ENCODE results near the gene COX6A1. TPM values are rescaled to one million over a fixed set of nuclear protein-coding genes. Genes with fewer than 3 reads are reported as not detected.

COX6A1 gene
- total and polyA plus RNA-seq, 2 of the 13 experiments (the other 11 are each of a cell fraction or from before 2014, with no cell fraction given), result 542 to 673 TPM

DNA sequence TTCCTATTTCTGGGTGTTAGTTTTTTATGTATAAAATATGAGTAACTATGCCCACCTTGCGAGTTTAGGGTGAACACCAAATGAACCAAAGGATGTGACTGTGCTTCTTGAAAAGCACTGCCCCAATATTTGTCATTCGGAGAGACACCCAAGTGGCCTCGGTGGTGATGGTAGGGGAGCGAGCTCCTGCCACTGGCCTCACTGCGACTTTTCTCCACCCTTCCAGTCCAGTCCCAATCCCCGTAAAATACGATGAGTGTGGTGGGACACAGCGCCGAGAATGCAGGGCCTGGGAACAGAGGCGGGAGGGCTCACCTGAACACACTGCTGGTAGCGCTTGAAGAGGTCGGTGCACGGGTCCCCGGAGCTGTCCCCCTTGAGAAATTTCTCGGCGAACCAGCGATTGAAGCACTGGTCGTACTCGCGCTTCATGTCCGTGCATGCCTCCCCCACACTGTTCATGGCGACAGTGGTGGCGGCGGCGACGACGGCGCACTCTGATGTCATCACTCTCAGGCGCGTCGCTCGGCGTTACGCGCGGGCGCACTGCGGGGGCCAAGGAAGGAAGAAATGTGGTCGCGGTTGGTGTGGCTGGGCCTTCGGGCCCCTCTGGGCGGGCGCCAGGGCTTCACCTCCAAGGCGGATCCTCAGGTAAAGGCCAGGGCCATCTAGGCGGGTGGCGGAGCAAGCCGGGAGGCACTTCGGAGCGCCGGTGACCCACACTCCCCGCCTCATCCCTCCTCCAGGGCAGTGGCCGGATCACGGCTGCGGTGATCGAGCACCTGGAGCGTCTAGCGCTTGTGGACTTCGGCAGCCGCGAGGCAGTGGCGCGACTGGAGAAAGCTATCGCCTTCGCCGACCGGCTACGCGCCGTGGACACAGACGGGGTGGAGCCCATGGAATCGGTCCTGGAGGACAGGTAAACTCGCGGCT lies 8.3 kb downstream of the COX6A1 start, which contains the start of the genes GATC and TRIAP1 (continued):
- peak; percentile 83 for TF ChIP-seq SKIL (CRISPR knock-in tag; IDR thresholded peaks at IDR 0.05; ENCODE audit: borderline replicate concordance)
- TF ChIP-seq, protein P1, sequence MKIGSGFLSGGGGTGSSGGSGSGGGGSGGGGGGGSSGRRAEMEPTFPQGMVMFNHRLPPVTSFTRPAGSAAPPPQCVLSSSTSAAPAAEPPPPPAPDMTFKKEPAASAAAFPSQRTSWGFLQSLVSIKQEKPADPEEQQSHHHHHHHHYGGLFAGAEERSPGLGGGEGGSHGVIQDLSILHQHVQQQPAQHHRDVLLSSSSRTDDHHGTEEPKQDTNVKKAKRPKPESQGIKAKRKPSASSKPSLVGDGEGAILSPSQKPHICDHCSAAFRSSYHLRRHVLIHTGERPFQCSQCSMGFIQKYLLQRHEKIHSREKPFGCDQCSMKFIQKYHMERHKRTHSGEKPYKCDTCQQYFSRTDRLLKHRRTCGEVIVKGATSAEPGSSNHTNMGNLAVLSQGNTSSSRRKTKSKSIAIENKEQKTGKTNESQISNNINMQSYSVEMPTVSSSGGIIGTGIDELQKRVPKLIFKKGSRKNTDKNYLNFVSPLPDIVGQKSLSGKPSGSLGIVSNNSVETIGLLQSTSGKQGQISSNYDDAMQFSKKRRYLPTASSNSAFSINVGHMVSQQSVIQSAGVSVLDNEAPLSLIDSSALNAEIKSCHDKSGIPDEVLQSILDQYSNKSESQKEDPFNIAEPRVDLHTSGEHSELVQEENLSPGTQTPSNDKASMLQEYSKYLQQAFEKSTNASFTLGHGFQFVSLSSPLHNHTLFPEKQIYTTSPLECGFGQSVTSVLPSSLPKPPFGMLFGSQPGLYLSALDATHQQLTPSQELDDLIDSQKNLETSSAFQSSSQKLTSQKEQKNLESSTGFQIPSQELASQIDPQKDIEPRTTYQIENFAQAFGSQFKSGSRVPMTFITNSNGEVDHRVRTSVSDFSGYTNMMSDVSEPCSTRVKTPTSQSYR (CRISPR knock-in tag; IDR thresholded peaks at IDR 0.05; ENCODE audit: borderline replicate concordance), result peak; percentile 92
- TF ChIP-seq, protein P2, sequence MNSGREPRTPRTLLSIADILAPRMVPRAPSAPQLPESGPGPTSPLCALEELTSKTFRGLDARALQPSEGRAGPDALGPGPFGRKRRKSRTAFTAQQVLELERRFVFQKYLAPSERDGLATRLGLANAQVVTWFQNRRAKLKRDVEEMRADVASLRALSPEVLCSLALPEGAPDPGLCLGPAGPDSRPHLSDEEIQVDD (CRISPR knock-in tag; IDR thresholded peaks at IDR 0.05; ENCODE audit: borderline replicate concordance), result peak; percentile 70; the same call in 1 of the 2 replicates
- TF ChIP-seq, protein P3, sequence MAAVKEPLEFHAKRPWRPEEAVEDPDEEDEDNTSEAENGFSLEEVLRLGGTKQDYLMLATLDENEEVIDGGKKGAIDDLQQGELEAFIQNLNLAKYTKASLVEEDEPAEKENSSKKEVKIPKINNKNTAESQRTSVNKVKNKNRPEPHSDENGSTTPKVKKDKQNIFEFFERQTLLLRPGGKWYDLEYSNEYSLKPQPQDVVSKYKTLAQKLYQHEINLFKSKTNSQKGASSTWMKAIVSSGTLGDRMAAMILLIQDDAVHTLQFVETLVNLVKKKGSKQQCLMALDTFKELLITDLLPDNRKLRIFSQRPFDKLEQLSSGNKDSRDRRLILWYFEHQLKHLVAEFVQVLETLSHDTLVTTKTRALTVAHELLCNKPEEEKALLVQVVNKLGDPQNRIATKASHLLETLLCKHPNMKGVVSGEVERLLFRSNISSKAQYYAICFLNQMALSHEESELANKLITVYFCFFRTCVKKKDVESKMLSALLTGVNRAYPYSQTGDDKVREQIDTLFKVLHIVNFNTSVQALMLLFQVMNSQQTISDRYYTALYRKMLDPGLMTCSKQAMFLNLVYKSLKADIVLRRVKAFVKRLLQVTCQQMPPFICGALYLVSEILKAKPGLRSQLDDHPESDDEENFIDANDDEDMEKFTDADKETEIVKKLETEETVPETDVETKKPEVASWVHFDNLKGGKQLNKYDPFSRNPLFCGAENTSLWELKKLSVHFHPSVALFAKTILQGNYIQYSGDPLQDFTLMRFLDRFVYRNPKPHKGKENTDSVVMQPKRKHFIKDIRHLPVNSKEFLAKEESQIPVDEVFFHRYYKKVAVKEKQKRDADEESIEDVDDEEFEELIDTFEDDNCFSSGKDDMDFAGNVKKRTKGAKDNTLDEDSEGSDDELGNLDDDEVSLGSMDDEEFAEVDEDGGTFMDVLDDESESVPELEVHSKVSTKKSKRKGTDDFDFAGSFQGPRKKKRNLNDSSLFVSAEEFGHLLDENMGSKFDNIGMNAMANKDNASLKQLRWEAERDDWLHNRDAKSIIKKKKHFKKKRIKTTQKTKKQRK (IDR thresholded peaks at IDR 0.05; ENCODE audit: low read length), result no peak
- TF ChIP-seq BORCS8-MEF2B (CRISPR knock-in tag; IDR thresholded peaks at IDR 0.05), result peak; percentile 80; the same call in 1 of the 2 replicates
- TF ChIP-seq ZBTB49 (CRISPR knock-in tag; IDR thresholded peaks at IDR 0.05; ENCODE audit: borderline replicate concordance), result peak; percentile 62; the same call in 1 of the 2 replicates
- TF ChIP-seq ZNF292 (CRISPR knock-in tag; IDR thresholded peaks at IDR 0.05; ENCODE audit: borderline replicate concordance, low read depth), result peak; percentile 47; the same call in 1 of the 2 replicates
- TF ChIP-seq HNF4A (CRISPR knock-in tag; IDR thresholded peaks at IDR 0.05), result peak; percentile 48; the same call in 1 of the 2 replicates
- peak; percentile 61 for TF ChIP-seq ZNF143 (CRISPR knock-in tag; IDR thresholded peaks at IDR 0.05)
- peak; percentile 79 for TF ChIP-seq ZBTB21 (CRISPR knock-in tag; IDR thresholded peaks at IDR 0.05)
- TF ChIP-seq GPBP1L1 (CRISPR knock-in tag; IDR thresholded peaks at IDR 0.05), result no peak

Data from HepG2 (cell line).